HCT116 (cell line): ENCODE results near the gene LMNA. TPM values are rescaled to one million over a fixed set of nuclear protein-coding genes. Genes with fewer than 3 reads are reported as not detected.

ENCODE experiments used
- ATAC-seq: fragments of 200-7000 bp; cut with Tn5 transposase; 2 replicates; pipeline ENCODE4 v1.9.1; 2020; ENCODE audit warnings: mild to moderate bottlenecking, moderate library complexity
- BruUV-seq: library from RNA; stranded (reverse); fragments of 400-500 nt; replicated peaks from 2 replicates; lab custom pipeline; 2021; lab: Mats Ljungman, UMichigan
- CTCF ChIA-PET: fragments of 300-600 bp; sonication (Branson Sonifier 250); formaldehyde crosslinking; loops from one replicate; lab custom pipeline; 2021; ENCODE audit warnings: antibody characterized with exemption; lab: Charles Lee
- POLR2A ChIA-PET: fragments of 300-600, 350-600 bp; sonication (Branson Sonifier 250); formaldehyde crosslinking; loops from one replicate; lab custom pipeline; 2021; ENCODE audit warnings: antibody characterized with exemption; lab: Charles Lee
- RAD21 ChIA-PET, 2 experiments: fragments of 300-600 bp; sonication (Branson Sonifier 250); formaldehyde crosslinking; loops; one replicate each; lab custom pipeline; 2023; ENCODE audit warnings: low total read pairs in 2 of 2; ENCODE audit not compliant: uncharacterized antibody in 2 of 2, unreplicated experiment in 2 of 2, low non-redundant PET in 1 of 2; lab: Charles Lee
- DNase-seq: peaks from one replicate; pipeline ENCODE4 v3.0.0-alpha.2; 2010; ENCODE audit warnings: low read depth, low spot score
- H2AFZ ChIP-seq: fragments of 200-600 bp; shearing (Covaris generic), sonication (generic); 2 replicates; pipeline ENCODE4 v1.6.1; 2017; ENCODE audit warnings: low read depth, mixed run types, mixed read lengths, antibody characterized with exemption, low read length; ENCODE audit not compliant: poor library complexity, severe bottlenecking
- H3K27ac ChIP-seq: 2 replicates; pipeline ENCODE4 v1.5.1; 2012; ENCODE audit warnings: low read depth, low read length
- H3K27me3 ChIP-seq: fragments of 200-600 bp; sonication (generic); 2 replicates; pipeline ENCODE4 v1.6.1; 2016; ENCODE audit warnings: mixed run types, low read length, mixed read lengths; ENCODE audit not compliant: insufficient read depth
- H3K36me3 ChIP-seq, 2 experiments: fragments of 200-500 bp in 1 of 2; fragments of 200-600 bp in 1 of 2; sonication (Bioruptor generic) in 1 of 2; sonication (generic) in 1 of 2; 2 replicates each; pipeline versions ENCODE4 v1.5.1 to v1.6.1; 2014 to 2016; ENCODE audit warnings: low read length in 2 of 2, inconsistent platforms in 1 of 2, mixed read lengths in 1 of 2, mixed run types in 1 of 2; ENCODE audit not compliant: insufficient read depth in 2 of 2, control insufficient read depth in 1 of 2
- H3K4me1 ChIP-seq, 2 experiments: fragments of 200-600 bp in 1 of 2; sonication (generic) in 1 of 2; 2 replicates each; pipeline versions ENCODE4 v1.5.1 to v1.6.1; 2012 to 2017; ENCODE audit warnings: low read length in 2 of 2, inconsistent platforms in 1 of 2, mild to moderate bottlenecking in 1 of 2, mixed read lengths in 1 of 2, mixed run types in 1 of 2, moderate library complexity in 1 of 2; ENCODE audit not compliant: insufficient read depth in 2 of 2, control insufficient read depth in 1 of 2
- H3K4me2 ChIP-seq: fragments of 200-600 bp; sonication (generic); 2 replicates; pipeline ENCODE4 v1.6.1; 2017; ENCODE audit warnings: mixed run types, low read length, mixed read lengths
- H3K4me3 ChIP-seq, 2 experiments: fragments of 200-600 bp in 1 of 2; sonication (generic) in 1 of 2; replicated peaks in 1 of 2; 2 replicates each; pipeline ENCODE4 v1.5.1; 2011 to 2016; ENCODE audit warnings: low read length in 2 of 2, control low read depth in 1 of 2, low read depth in 1 of 2, mild to moderate bottlenecking in 1 of 2, mixed read lengths in 1 of 2, mixed run types in 1 of 2
- H3K79me2 ChIP-seq: fragments of 200-600 bp; sonication (generic); 2 replicates; pipeline ENCODE4 v1.6.1; 2017; ENCODE audit warnings: mild to moderate bottlenecking, mixed run types, low read length, moderate library complexity, mixed read lengths; ENCODE audit not compliant: insufficient read depth
- H3K9ac ChIP-seq: fragments of 200-600 bp; sonication (generic); 2 replicates; pipeline ENCODE4 v1.6.1; 2016; ENCODE audit warnings: low read length, mixed read lengths
- H3K9me2 ChIP-seq: fragments of 200-600 bp; sonication (generic), shearing (Covaris generic); 2 replicates; pipeline ENCODE4 v1.6.1; 2017; ENCODE audit warnings: mixed run types, mild to moderate bottlenecking, moderate library complexity; ENCODE audit not compliant: insufficient read depth
- H3K9me3 ChIP-seq, 2 experiments: fragments of 200-500 bp in 1 of 2; fragments of 200-600 bp in 1 of 2; sonication (Bioruptor generic) in 1 of 2; sonication (generic) in 1 of 2; 2 replicates each; pipeline ENCODE4 v1.6.1; 2014 to 2017; ENCODE audit warnings: low read length in 2 of 2, mixed read lengths in 2 of 2, inconsistent platforms in 1 of 2, low read depth in 1 of 2, mild to moderate bottlenecking in 1 of 2, mixed run types in 1 of 2, moderate library complexity in 1 of 2; ENCODE audit not compliant: control insufficient read depth in 1 of 2, insufficient read depth in 1 of 2
- H4K20me1 ChIP-seq: fragments of 200-600 bp; sonication (generic), shearing (Covaris generic); 2 replicates; pipeline ENCODE4 v1.6.1; 2017; ENCODE audit warnings: mixed run types, mild to moderate bottlenecking, moderate library complexity; ENCODE audit not compliant: insufficient read depth
- CBX3 ChIP-seq: IDR thresholded peaks from 2 replicates; pipeline ENCODE4 v1.6.1; 2012; ENCODE audit warnings: low read depth
- CEBPB ChIP-seq: IDR thresholded peaks from 2 replicates; pipeline ENCODE4 v1.6.1; 2012; ENCODE audit warnings: low read depth
- ELF1 ChIP-seq: IDR thresholded peaks from 2 replicates; pipeline ENCODE4 v1.6.1; 2012; ENCODE audit warnings: low read depth, borderline replicate concordance
- EZH2 ChIP-seq: fragments of 200-600 bp; sonication (generic); IDR thresholded peaks from 2 replicates; pipeline ENCODE4 v1.6.1; 2017; ENCODE audit warnings: antibody characterized with exemption, mixed run types
- EZH2phosphoT487 ChIP-seq: fragments of 200-600 bp; IDR thresholded peaks from 2 replicates; pipeline ENCODE4 v1.6.1; 2018; ENCODE audit warnings: antibody characterized with exemption, borderline replicate concordance
- FOSL1 ChIP-seq: IDR thresholded peaks from 2 replicates; pipeline ENCODE4 v1.6.1; 2012; ENCODE audit warnings: low read depth
- MAX ChIP-seq: IDR thresholded peaks from 2 replicates; pipeline ENCODE4 v1.6.1; 2012
- POLR2A ChIP-seq: IDR thresholded peaks from 2 replicates; pipeline ENCODE4 v1.7.0; 2011; ENCODE audit warnings: borderline replicate concordance; ENCODE audit not compliant: insufficient read depth, insufficient read length; ENCODE audit errors: extremely low read depth
- POLR2AphosphoS5 ChIP-seq: IDR thresholded peaks from 2 replicates; pipeline ENCODE4 v1.6.1; 2011; ENCODE audit warnings: mild to moderate bottlenecking, low read depth, low read length, moderate library complexity
- RAD21 ChIP-seq: IDR thresholded peaks from 2 replicates; pipeline ENCODE4 v1.6.1; 2012; ENCODE audit warnings: low read depth, mild to moderate bottlenecking
- SIN3A ChIP-seq: IDR thresholded peaks from 2 replicates; pipeline ENCODE4 v1.6.1; 2012; ENCODE audit warnings: low read depth
- SRF ChIP-seq: IDR thresholded peaks from 2 replicates; pipeline ENCODE4 v1.6.1; 2012; ENCODE audit warnings: low read depth
- TCF7L2 ChIP-seq: IDR thresholded peaks from 2 replicates; pipeline ENCODE4 v1.7.0; 2011; ENCODE audit warnings: borderline replicate concordance, inconsistent platforms; ENCODE audit not compliant: insufficient read depth, insufficient read length; ENCODE audit errors: extremely low read depth
- YY1 ChIP-seq: IDR thresholded peaks from 2 replicates; pipeline ENCODE4 v1.6.1; 2011; ENCODE audit warnings: low read length, low read depth, moderate library complexity, mild to moderate bottlenecking; ENCODE audit not compliant: insufficient replicate concordance; ENCODE audit errors: extremely low read depth
- ZFX ChIP-seq: fragments of 450-650 bp; IDR thresholded peaks from 2 replicates; pipeline ENCODE4 v1.6.1; 2017
- ZNF274 ChIP-seq: fragments of 200-500 bp; sonication (Bioruptor generic); IDR thresholded peaks from 2 replicates; pipeline ENCODE4 v1.6.1; 2014; ENCODE audit warnings: mild to moderate bottlenecking, low read depth, low read length, inconsistent platforms
- intact Hi-C: fragments of 100-400 bp; cut with micrococcal nuclease; formaldehyde crosslinking; loops from 2 replicates; pipeline ENCODE4 v1.10.0; 2022
- total RNA-seq: library from RNA; stranded (reverse); gene quantifications from one replicate; pipeline ENCODE4 v1.2.1, GENCODE V29; 2021; ENCODE audit not compliant: unreplicated experiment
- TF ChIP-seq, protein P1 (sequence below): IDR thresholded peaks from 2 replicates; pipeline ENCODE4 v1.6.1; 2012
- TF ChIP-seq, protein P2 (sequence below): IDR thresholded peaks from 2 replicates; pipeline ENCODE4 v1.6.1; 2011; ENCODE audit warnings: mild to moderate bottlenecking, low read length, moderate library complexity; ENCODE audit not compliant: insufficient replicate concordance; ENCODE audit errors: extremely low read depth
- TF ChIP-seq, protein P3 (sequence below), 3 experiments: fragments of 200-600 bp in 1 of 3; sonication (generic) in 1 of 3; IDR thresholded peaks in 2 of 3; conservative IDR thresholded peaks in 1 of 3; 2 replicates each; pipeline ENCODE4 v1.5.1; 2012 to 2017; ENCODE audit warnings: low read depth in 2 of 3, low read length in 2 of 3, antibody characterized with exemption in 1 of 3, borderline replicate concordance in 1 of 3, control low read depth in 1 of 3, mild to moderate bottlenecking in 1 of 3, mixed read lengths in 1 of 3, mixed run types in 1 of 3, moderate library complexity in 1 of 3; ENCODE audit not compliant: insufficient read depth in 1 of 3

The LMNA gene
- total RNA-seq, 1 experiment from 2014 or later: 528 TPM

- no peak overlapping the region for H3K27ac ChIP-seq
- no peak overlapping the region for H2AFZ ChIP-seq
- no peaks in the 10 kb centered on the region for H3K36me3 ChIP-seq
- no peaks in the 10 kb centered on the region for H3K9me2 ChIP-seq
- intact Hi-C loops: no loop called here
- no peaks in the 10 kb centered on the region for H3K79me2 ChIP-seq
- DNase-seq (no peak), ATAC-seq (no peak)
- H3K4me3 ChIP-seq: no peak overlapping the region
- ChIA-PET CTCF (interaction anchor here (0.9 to 1.7 kb wide), 2 partner anchors 20 to 75 kb away, joined by 3 to 4 read pairs; no protein-coding TSS in a partner anchor), POLR2A (no interaction called here), RAD21 (no interaction called here)
- no peak overlapping the region for H3K9ac ChIP-seq
- no peaks in the 10 kb centered on the region for H3K9me3 ChIP-seq
- no peaks in the 10 kb centered on the region; the same call in 1 of the 2 replicates for H3K27me3 ChIP-seq
- H4K20me1 ChIP-seq: no peaks in the 10 kb centered on the region
- H3K4me1 ChIP-seq: peaks cover 8 to 12% of the 10 kb centered on the region in 2 experiments
- H3K4me2 ChIP-seq: no peak overlapping the region
- TF ChIP-seq SIN3A (no peak), EZH2phosphoT487 (no peak), ZNF274 (no peak), TCF7L2 (no peak), ZFX (no peak), MAX (no peak), YY1 (no peak), POLR2AphosphoS5 (no peak), EZH2 (no peak), SRF (no peak), FOSL1 (no peak), RAD21 (no peak), CEBPB (no peak), POLR2A (no peak), ELF1 (no peak), CBX3 (no peak)
- TF ChIP-seq, protein P1, sequence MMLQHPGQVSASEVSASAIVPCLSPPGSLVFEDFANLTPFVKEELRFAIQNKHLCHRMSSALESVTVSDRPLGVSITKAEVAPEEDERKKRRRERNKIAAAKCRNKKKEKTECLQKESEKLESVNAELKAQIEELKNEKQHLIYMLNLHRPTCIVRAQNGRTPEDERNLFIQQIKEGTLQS: no peak
- TF ChIP-seq, protein P2, sequence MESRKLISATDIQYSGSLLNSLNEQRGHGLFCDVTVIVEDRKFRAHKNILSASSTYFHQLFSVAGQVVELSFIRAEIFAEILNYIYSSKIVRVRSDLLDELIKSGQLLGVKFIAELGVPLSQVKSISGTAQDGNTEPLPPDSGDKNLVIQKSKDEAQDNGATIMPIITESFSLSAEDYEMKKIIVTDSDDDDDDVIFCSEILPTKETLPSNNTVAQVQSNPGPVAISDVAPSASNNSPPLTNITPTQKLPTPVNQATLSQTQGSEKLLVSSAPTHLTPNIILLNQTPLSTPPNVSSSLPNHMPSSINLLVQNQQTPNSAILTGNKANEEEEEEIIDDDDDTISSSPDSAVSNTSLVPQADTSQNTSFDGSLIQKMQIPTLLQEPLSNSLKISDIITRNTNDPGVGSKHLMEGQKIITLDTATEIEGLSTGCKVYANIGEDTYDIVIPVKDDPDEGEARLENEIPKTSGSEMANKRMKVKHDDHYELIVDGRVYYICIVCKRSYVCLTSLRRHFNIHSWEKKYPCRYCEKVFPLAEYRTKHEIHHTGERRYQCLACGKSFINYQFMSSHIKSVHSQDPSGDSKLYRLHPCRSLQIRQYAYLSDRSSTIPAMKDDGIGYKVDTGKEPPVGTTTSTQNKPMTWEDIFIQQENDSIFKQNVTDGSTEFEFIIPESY: no peak
- TF ChIP-seq, protein P3, sequence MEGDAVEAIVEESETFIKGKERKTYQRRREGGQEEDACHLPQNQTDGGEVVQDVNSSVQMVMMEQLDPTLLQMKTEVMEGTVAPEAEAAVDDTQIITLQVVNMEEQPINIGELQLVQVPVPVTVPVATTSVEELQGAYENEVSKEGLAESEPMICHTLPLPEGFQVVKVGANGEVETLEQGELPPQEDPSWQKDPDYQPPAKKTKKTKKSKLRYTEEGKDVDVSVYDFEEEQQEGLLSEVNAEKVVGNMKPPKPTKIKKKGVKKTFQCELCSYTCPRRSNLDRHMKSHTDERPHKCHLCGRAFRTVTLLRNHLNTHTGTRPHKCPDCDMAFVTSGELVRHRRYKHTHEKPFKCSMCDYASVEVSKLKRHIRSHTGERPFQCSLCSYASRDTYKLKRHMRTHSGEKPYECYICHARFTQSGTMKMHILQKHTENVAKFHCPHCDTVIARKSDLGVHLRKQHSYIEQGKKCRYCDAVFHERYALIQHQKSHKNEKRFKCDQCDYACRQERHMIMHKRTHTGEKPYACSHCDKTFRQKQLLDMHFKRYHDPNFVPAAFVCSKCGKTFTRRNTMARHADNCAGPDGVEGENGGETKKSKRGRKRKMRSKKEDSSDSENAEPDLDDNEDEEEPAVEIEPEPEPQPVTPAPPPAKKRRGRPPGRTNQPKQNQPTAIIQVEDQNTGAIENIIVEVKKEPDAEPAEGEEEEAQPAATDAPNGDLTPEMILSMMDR (IDR thresholded peaks at IDR 0.05 in 2 of 3, conservative IDR thresholded peaks at IDR 0.05 in 1 of 3; ENCODE audit: borderline replicate concordance in 1 of 3, insufficient read depth in 1 of 3, low read depth in 2 of 3, low read length in 2 of 3): no peak
- BruUV-seq: no TSS peak
Measured at GRCh38 chr1:156150333-156151011, 36.0 kb downstream of the LMNA start.
